ENCODE results near the gene NRSN1.

The NRSN1 gene

DNA sequence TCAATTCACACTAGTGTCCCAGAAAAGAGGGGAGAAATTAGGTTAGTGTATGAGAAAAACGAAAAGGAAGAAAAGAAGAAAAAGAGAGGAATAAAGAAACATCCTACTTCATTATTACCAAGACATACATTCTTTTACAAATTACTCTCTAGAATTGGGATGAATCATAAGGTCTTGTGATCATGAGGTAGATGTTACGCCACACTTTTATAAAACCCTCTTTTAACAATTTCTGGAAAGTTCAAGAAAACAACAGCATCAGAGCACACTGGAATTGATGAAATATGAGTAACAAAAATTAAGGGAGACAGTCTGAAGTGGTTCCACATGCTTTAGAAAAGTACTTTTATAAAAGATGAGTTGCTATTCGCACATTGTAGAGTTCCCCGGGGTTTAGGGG, 32.6 kb upstream of the NRSN1 start:
- no peak overlapping the region for H3K27ac ChIP-seq (replicated peaks)
- no peak for TF ChIP-seq GABPA (IDR thresholded peaks at IDR 0.05; ENCODE audit: low read depth)
- TF ChIP-seq POLR2AphosphoS5 (IDR thresholded peaks at IDR 0.05; ENCODE audit: low read depth), result no peak
- no peak for TF ChIP-seq SPI1 (IDR thresholded peaks at IDR 0.05; ENCODE audit: borderline replicate concordance, low read depth)
- TF ChIP-seq, protein P1, sequence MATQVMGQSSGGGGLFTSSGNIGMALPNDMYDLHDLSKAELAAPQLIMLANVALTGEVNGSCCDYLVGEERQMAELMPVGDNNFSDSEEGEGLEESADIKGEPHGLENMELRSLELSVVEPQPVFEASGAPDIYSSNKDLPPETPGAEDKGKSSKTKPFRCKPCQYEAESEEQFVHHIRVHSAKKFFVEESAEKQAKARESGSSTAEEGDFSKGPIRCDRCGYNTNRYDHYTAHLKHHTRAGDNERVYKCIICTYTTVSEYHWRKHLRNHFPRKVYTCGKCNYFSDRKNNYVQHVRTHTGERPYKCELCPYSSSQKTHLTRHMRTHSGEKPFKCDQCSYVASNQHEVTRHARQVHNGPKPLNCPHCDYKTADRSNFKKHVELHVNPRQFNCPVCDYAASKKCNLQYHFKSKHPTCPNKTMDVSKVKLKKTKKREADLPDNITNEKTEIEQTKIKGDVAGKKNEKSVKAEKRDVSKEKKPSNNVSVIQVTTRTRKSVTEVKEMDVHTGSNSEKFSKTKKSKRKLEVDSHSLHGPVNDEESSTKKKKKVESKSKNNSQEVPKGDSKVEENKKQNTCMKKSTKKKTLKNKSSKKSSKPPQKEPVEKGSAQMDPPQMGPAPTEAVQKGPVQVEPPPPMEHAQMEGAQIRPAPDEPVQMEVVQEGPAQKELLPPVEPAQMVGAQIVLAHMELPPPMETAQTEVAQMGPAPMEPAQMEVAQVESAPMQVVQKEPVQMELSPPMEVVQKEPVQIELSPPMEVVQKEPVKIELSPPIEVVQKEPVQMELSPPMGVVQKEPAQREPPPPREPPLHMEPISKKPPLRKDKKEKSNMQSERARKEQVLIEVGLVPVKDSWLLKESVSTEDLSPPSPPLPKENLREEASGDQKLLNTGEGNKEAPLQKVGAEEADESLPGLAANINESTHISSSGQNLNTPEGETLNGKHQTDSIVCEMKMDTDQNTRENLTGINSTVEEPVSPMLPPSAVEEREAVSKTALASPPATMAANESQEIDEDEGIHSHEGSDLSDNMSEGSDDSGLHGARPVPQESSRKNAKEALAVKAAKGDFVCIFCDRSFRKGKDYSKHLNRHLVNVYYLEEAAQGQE (IDR thresholded peaks at IDR 0.05; ENCODE audit: insufficient replicate concordance, low read depth), result no peak
- TF ChIP-seq, protein P2, sequence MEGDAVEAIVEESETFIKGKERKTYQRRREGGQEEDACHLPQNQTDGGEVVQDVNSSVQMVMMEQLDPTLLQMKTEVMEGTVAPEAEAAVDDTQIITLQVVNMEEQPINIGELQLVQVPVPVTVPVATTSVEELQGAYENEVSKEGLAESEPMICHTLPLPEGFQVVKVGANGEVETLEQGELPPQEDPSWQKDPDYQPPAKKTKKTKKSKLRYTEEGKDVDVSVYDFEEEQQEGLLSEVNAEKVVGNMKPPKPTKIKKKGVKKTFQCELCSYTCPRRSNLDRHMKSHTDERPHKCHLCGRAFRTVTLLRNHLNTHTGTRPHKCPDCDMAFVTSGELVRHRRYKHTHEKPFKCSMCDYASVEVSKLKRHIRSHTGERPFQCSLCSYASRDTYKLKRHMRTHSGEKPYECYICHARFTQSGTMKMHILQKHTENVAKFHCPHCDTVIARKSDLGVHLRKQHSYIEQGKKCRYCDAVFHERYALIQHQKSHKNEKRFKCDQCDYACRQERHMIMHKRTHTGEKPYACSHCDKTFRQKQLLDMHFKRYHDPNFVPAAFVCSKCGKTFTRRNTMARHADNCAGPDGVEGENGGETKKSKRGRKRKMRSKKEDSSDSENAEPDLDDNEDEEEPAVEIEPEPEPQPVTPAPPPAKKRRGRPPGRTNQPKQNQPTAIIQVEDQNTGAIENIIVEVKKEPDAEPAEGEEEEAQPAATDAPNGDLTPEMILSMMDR (IDR thresholded peaks at IDR 0.05; ENCODE audit: insufficient read depth, low read length), result no peak
- H3K27me3 ChIP-seq (ENCODE audit: insufficient read depth, poor library complexity, severe bottlenecking), result no peaks in the 10 kb centered on the region
- H3K4me3 ChIP-seq (replicated peaks; ENCODE audit: insufficient read depth, low read length), result no peak overlapping the region
- no peak for DNase-seq (ENCODE audit: low read depth in 1 of 2, low spot score in 1 of 2)

DNA sequence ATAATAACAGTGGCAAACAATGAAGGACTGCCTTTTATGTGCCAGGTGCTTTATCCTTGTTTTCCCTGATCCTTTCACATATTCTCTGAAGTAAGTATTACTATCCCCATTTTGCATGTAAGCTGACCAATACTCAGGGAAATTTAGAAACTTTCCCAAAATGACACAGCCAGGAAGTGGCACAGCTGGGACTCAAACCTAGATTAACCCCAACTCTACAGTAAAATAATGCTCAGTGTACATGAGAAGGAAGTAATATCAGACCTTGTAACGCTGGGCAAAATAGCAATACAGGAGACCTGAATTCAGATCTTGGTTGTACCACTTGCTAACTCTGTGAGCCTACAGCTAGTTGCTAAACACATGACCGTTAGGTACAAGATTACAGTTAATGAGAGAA, 26.8 kb upstream of the NRSN1 start:
- Histone ChIP-seq H3K27me3 (ENCODE audit: insufficient read depth, poor library complexity, severe bottlenecking) (no peaks in the 10 kb centered on the region), H3K27ac (replicated peaks) (no peak overlapping the region), H3K4me3 (replicated peaks; ENCODE audit: insufficient read depth, low read length) (no peak overlapping the region)
- TF ChIP-seq, protein P1 (IDR thresholded peaks at IDR 0.05; ENCODE audit: insufficient replicate concordance, low read depth), result no peak
- TF ChIP-seq, protein P2 (IDR thresholded peaks at IDR 0.05; ENCODE audit: insufficient read depth, low read length), result no peak
- TF ChIP-seq GABPA (IDR thresholded peaks at IDR 0.05; ENCODE audit: low read depth) (no peak), POLR2AphosphoS5 (IDR thresholded peaks at IDR 0.05; ENCODE audit: low read depth) (no peak), SPI1 (IDR thresholded peaks at IDR 0.05; ENCODE audit: borderline replicate concordance, low read depth) (no peak)
- DNase-seq (ENCODE audit: low read depth in 1 of 2, low spot score in 1 of 2), result no peak

DNA sequence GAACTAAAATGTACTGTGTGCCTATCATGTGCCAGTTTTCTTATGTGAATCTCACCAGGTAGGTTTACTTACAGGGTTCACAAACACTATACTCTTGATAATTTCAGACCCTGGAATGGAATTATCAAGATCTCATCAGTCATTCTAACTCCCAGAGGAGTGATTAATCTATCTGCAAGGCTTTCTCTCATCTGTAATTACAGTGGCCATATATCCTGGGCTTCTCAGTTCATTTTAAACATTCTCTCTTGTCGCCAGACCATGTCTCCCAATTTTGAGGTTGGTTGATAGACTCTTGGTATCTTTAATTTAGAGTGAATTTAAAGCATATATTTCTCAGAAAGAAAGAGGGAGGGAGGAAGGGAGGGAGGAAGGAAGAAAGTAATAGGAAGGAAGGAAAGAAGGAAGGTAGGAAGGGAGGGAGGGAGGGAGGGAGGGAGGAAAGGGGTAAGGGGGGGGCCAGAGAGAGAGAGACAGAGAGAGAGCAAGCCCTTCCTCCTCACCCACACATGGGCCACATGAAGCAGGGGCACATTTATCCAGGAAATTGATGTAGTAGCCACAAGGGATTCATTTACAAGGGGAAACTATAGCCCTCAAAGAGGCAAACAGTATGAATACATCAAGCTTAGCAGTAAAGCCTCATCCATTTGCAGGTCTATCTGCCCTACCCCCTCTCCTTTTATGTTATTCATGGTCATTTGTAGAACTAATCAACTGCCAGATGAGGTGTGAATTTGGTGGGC, 25.8 kb upstream of the NRSN1 start:
- Histone ChIP-seq H3K27ac (replicated peaks) (no peak overlapping the region), H3K27me3 (ENCODE audit: insufficient read depth, poor library complexity, severe bottlenecking) (no peaks in the 10 kb centered on the region), H3K4me3 (replicated peaks; ENCODE audit: insufficient read depth, low read length) (no peak overlapping the region)
- DNase-seq (ENCODE audit: low read depth in 1 of 2, low spot score in 1 of 2), result no peak
- TF ChIP-seq GABPA (IDR thresholded peaks at IDR 0.05; ENCODE audit: low read depth) (no peak), SPI1 (IDR thresholded peaks at IDR 0.05; ENCODE audit: borderline replicate concordance, low read depth) (no peak), POLR2AphosphoS5 (IDR thresholded peaks at IDR 0.05; ENCODE audit: low read depth) (no peak)
- TF ChIP-seq, protein P1 (IDR thresholded peaks at IDR 0.05; ENCODE audit: insufficient replicate concordance, low read depth), result no peak
- TF ChIP-seq, protein P2 (IDR thresholded peaks at IDR 0.05; ENCODE audit: insufficient read depth, low read length), result no peak
